MM.1S (cell line): ENCODE results near the gene ZFYVE26.

Experiments
- DNase-seq: peaks from one replicate; pipeline ENCODE4 v3.0.0-alpha.2; 2015
- H2AFZ ChIP-seq: fragments of 300-600 bp; sonication (generic); 2 replicates; pipeline ENCODE4 v1.6.0; 2016; ENCODE audit warnings: antibody characterized with exemption, low read length
- H3F3A ChIP-seq: fragments of 300-600 bp; sonication (generic); 2 replicates; pipeline ENCODE4 v1.6.1; 2016; ENCODE audit warnings: mild to moderate bottlenecking, antibody characterized with exemption, low read length, moderate library complexity, mixed read lengths; ENCODE audit not compliant: insufficient read depth
- H3K27ac ChIP-seq: fragments of 300-600 bp; sonication (generic); 2 replicates; pipeline ENCODE4 v1.5.1; 2016; ENCODE audit warnings: mild to moderate bottlenecking, low read length
- H3K27me3 ChIP-seq: fragments of 300-600 bp; sonication (generic); replicated peaks from 2 replicates; pipeline ENCODE4 v1.6.0; 2016; ENCODE audit warnings: low read length; ENCODE audit not compliant: insufficient read depth
- H3K36me3 ChIP-seq: fragments of 300-600 bp; sonication (generic); replicated peaks from 2 replicates; pipeline ENCODE4 v1.6.1; 2016; ENCODE audit warnings: mild to moderate bottlenecking, low read length, mixed read lengths; ENCODE audit not compliant: insufficient read depth
- H3K4me1 ChIP-seq: fragments of 300-600 bp; sonication (generic); 2 replicates; pipeline ENCODE4 v1.6.1; 2016; ENCODE audit warnings: low read length, mixed read lengths
- H3K4me2 ChIP-seq: fragments of 300-600 bp; sonication (generic); 2 replicates; pipeline ENCODE4 v1.6.0; 2016; ENCODE audit warnings: low read depth, low read length
- H3K4me3 ChIP-seq: fragments of 300-600 bp; sonication (generic); 2 replicates; pipeline ENCODE4 v1.5.1; 2016; ENCODE audit warnings: low read length, mixed read lengths
- H3K79me2 ChIP-seq: fragments of 300-600 bp; sonication (generic); 2 replicates; pipeline ENCODE4 v1.6.1; 2016; ENCODE audit warnings: mixed run types, low read length, mixed read lengths
- H3K9ac ChIP-seq: fragments of 300-600 bp; sonication (generic); 2 replicates; pipeline ENCODE4 v1.6.1; 2016; ENCODE audit warnings: low read length, mixed read lengths
- H3K9me2 ChIP-seq: fragments of 300-600 bp; sonication (generic); replicated peaks from 2 replicates; pipeline ENCODE4 v1.6.1; 2016; ENCODE audit warnings: mild to moderate bottlenecking, low read length, mixed read lengths; ENCODE audit not compliant: insufficient read depth
- H3K9me3 ChIP-seq: fragments of 300-600 bp; sonication (generic); replicated peaks from 2 replicates; pipeline ENCODE4 v1.6.1; 2016; ENCODE audit warnings: mild to moderate bottlenecking, low read length, mixed read lengths; ENCODE audit not compliant: insufficient read depth
- H4K20me1 ChIP-seq: fragments of 300-600 bp; sonication (generic); 2 replicates; pipeline ENCODE4 v1.6.1; 2016; ENCODE audit warnings: mild to moderate bottlenecking, low read length, moderate library complexity, mixed read lengths; ENCODE audit not compliant: insufficient read depth
- EZH2 ChIP-seq: fragments of 300-600 bp; sonication (generic); optimal IDR thresholded peaks from 2 replicates; pipeline ENCODE3; 2017; ENCODE audit warnings: low read depth, mild to moderate bottlenecking, antibody characterized with exemption, low read length, mixed read lengths
- EZH2phosphoT487 ChIP-seq: fragments of 300-600 bp; sonication (generic); IDR thresholded peaks from 2 replicates; pipeline ENCODE4 v1.6.1; 2018; ENCODE audit warnings: antibody characterized with exemption, low read length
- TF ChIP-seq, protein P1 (sequence below): fragments of 300-600 bp; sonication (generic); IDR thresholded peaks from 2 replicates; pipeline ENCODE4 v1.5.1; 2016; ENCODE audit warnings: antibody characterized with exemption, low read length, mixed read lengths

The ZFYVE26 gene

DNA sequence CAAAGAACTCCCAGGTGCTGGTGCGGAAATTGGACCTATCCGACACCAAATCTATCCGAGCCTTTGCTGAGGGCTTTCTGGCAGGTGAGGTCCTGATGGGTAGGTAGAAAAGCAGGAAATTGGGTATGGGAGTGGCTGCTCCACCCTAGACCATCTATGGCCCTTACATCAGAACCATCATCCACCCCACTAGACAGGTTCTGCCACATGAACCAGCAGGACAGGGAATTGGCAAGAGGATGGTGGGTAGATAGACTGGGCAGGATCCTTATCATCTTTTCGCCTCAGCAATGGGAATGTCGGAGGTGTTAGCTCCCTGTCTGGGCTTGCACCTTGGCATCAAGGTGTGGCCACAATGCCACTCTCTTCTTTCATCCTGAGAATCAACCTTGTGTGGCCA lies 91.2 kb downstream of the ZFYVE26 start:
- no peaks in the 10 kb centered on the region for H3K9me2 ChIP-seq
- no peaks in the 10 kb centered on the region for H4K20me1 ChIP-seq
- no peak overlapping the region for H2AFZ ChIP-seq
- H3K27me3 ChIP-seq: no peaks in the 10 kb centered on the region
- H3K27ac ChIP-seq: no peak overlapping the region
- no peak overlapping the region for H3K9ac ChIP-seq
- no peaks in the 10 kb centered on the region for H3K9me3 ChIP-seq
- TF ChIP-seq, protein P1, sequence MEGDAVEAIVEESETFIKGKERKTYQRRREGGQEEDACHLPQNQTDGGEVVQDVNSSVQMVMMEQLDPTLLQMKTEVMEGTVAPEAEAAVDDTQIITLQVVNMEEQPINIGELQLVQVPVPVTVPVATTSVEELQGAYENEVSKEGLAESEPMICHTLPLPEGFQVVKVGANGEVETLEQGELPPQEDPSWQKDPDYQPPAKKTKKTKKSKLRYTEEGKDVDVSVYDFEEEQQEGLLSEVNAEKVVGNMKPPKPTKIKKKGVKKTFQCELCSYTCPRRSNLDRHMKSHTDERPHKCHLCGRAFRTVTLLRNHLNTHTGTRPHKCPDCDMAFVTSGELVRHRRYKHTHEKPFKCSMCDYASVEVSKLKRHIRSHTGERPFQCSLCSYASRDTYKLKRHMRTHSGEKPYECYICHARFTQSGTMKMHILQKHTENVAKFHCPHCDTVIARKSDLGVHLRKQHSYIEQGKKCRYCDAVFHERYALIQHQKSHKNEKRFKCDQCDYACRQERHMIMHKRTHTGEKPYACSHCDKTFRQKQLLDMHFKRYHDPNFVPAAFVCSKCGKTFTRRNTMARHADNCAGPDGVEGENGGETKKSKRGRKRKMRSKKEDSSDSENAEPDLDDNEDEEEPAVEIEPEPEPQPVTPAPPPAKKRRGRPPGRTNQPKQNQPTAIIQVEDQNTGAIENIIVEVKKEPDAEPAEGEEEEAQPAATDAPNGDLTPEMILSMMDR: no peak
- TF ChIP-seq EZH2phosphoT487 (no peak), EZH2 (no peak)
- no peaks in the 10 kb centered on the region for H3K79me2 ChIP-seq
- no peaks in the 10 kb centered on the region for H3K36me3 ChIP-seq
- H3K4me1 ChIP-seq: peaks cover 6% of the 10 kb centered on the region
- DNase-seq: no peak
- H3F3A ChIP-seq: 0 out of 2 replicates have a peak, but pooled peaks cover 2% of the 10 kb centered on the region
- H3K4me2 ChIP-seq: no peak overlapping the region
- H3K4me3 ChIP-seq: no peak overlapping the region

DNA sequence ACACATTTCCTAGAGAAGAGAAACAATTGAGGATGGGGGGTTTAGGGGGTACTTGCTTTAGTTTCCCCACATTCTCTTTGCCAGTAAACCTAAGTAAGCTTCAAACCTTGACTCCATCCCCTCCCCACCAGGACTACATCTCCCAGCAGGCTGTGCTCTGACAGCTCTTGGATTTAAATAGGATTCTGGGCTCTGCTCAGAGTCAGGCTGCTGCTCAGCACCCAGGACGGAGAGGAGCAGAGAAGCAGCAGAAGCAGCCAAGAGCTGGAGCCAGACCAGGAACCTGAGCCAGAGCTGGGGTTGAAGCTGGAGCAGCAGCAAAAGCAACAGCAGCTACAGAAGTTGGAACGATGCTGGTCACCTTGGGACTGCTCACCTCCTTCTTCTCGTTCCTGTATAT lies 94.1 kb downstream of the ZFYVE26 start:
- Histone ChIP-seq H3K4me3 (no peak overlapping the region), H3K27me3 (no peaks in the 10 kb centered on the region), H3K27ac (no peak overlapping the region)

DNA sequence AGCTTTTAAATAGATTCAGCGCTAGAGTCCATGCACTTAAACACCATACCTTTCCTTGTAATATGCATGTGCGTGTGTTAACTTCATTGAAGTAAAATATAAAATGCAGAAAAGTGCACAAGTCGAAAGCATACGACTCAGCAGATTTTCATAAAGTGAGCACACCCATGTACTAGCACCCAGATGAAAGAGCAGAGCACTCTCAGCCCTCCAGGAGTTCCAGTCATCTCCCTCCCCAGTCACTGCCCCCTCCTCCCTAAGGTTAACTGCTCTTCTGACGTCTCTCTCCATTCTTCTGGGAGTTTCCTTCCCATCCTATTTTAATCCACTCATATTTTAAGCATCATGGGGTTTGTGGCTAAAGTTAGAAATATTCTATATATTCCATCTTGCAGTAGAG lies 94.5 kb downstream of the ZFYVE26 start:
- no peaks in the 10 kb centered on the region for H3K36me3 ChIP-seq
- H3K4me1 ChIP-seq: peaks cover 10% of the 10 kb centered on the region
- H3K9me3 ChIP-seq: no peaks in the 10 kb centered on the region
- H3K27ac ChIP-seq: no peak overlapping the region
- no peak overlapping the region for H3K9ac ChIP-seq
- TF ChIP-seq EZH2 (no peak), EZH2phosphoT487 (no peak)
- TF ChIP-seq, protein P1: no peak
- H3K4me2 ChIP-seq: no peak overlapping the region
- H3K4me3 ChIP-seq: no peak overlapping the region
- H3K27me3 ChIP-seq: no peaks in the 10 kb centered on the region
- H3K79me2 ChIP-seq: no peaks in the 10 kb centered on the region
- H4K20me1 ChIP-seq: no peaks in the 10 kb centered on the region
- no peak for DNase-seq
- H3K9me2 ChIP-seq: no peaks in the 10 kb centered on the region
- H2AFZ ChIP-seq: no peak overlapping the region
- H3F3A ChIP-seq: 0 out of 2 replicates have a peak, but pooled peaks cover 5% of the 10 kb centered on the region

More for the DNA sequence above, 94.1 kb downstream of the ZFYVE26 start:
- TF ChIP-seq, protein P1: no peak
- no peak for TF ChIP-seq EZH2phosphoT487
- no peak for TF ChIP-seq EZH2
- 0 out of 2 replicates have a peak, but pooled peaks cover 5% of the 10 kb centered on the region for H3F3A ChIP-seq
- no peak overlapping the region for H2AFZ ChIP-seq
- H3K79me2 ChIP-seq: no peaks in the 10 kb centered on the region
- H4K20me1 ChIP-seq: no peaks in the 10 kb centered on the region
- no peak for DNase-seq
- no peak overlapping the region for H3K9ac ChIP-seq
- H3K4me2 ChIP-seq: no peak overlapping the region
- H3K36me3 ChIP-seq: no peaks in the 10 kb centered on the region
- H3K9me2 ChIP-seq: no peaks in the 10 kb centered on the region
- no peaks in the 10 kb centered on the region for H3K9me3 ChIP-seq
- peaks cover 10% of the 10 kb centered on the region for H3K4me1 ChIP-seq
